Stimulated activated CD8-positive, alpha-beta memory T cell treated with anti-CD3 and anti-CD28 coated beads, Interleukin-12 subunit alpha, Interleukin-12 subunit beta, amount 100 ng/mL, for 24 hours (primary cell): ENCODE measurements around the gene SMTN.

Experiments used
- DNase-seq: peaks from one replicate; pipeline ENCODE4 v3.0.0-alpha.2; 2020; ENCODE audit errors: extremely low read depth

SMTN gene

DNA sequence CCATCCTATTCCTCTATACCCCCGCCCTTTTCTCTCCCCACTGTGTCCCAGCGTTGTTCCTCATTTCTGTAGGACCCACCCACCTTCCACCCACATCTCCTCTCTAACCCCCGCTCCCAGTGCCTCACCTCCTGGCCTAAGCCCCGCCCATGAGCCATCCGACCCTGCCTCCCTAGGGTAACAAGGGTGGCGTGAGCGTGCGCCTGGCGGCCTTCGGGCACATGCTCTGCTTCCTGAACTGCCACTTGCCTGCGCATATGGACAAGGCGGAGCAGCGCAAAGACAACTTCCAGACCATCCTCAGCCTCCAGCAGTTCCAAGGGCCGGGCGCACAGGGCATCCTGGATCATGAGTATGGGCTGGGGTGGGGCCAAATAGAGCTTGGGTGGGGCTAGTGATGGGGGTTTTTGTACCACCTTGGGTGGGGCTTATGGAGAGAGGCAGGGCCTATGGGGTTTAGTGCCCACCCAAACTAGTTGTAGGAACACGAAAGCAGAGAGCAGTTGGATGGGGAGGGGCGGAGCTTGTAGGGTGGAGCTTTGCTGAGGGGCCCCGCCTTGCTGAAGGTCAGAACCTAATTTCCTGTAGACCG, 46.2 kb downstream of the SMTN start:
- DNase-seq = no peak

- DNase-seq = no peak
Measured at GRCh38 chr22:31128156-31128555, 47.0 kb downstream of the SMTN start.

GRCh38 chr22:31130873-31131272, 49.8 kb downstream of the SMTN start:
- no peak for DNase-seq

GRCh38 chr22:31133911-31134310, 52.8 kb downstream of the SMTN start:
- DNase-seq = no peak

GRCh38 chr22:31134688-31135087, 53.6 kb downstream of the SMTN start:
- no peak for DNase-seq

GRCh38 chr22:31135706-31136105, 54.6 kb downstream of the SMTN start:
- no peak for DNase-seq

GRCh38 chr22:31136155-31136554, 55.0 kb downstream of the SMTN start:
- DNase-seq = no peak

DNA sequence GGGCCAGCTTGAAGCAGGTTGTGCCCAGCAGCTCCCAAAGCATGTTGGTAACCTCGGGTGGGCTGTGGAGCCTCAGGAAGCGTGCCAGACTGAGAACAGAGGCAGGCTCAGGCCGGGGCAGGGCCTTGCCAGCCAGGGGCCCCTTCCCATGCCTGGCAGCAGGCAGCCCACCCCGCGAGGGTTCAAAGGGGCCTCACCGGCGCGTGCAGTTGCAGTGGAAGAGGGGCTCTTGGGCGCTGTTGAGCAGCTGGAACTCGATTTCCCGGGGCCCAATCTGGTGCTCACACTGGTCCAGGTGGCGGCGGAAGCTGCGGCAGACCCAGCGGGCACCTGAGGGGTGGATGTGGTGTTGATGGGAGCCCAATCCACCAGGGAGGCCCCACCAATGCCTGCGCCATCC, 55.6 kb downstream of the SMTN start:
- no peak for DNase-seq

GRCh38 chr22:31137721-31138120, 56.6 kb downstream of the SMTN start:
- no peak for DNase-seq

- no peak for DNase-seq
Measured at GRCh38 chr22:31138126-31138525, 57.0 kb downstream of the SMTN start.

DNA sequence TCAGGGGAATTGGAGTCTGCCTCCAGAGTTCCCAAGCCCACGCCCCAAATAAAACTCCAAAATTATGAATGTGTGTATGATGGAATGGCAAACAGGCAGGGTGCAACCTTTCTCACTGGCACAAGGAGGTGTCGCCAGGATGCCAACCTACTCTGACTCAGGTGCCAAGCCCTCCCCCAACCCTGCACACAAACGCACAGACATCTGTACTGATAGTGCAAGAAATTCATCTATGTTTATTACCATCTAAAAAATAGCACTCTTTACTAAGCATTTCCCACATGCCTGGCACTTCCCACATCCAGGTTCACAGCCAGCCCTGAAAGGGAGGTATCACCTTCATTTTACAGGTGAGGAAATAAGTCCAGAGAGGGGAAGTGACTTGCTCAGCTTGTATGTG, 57.9 kb downstream of the SMTN start:
- no peak for DNase-seq

DNA sequence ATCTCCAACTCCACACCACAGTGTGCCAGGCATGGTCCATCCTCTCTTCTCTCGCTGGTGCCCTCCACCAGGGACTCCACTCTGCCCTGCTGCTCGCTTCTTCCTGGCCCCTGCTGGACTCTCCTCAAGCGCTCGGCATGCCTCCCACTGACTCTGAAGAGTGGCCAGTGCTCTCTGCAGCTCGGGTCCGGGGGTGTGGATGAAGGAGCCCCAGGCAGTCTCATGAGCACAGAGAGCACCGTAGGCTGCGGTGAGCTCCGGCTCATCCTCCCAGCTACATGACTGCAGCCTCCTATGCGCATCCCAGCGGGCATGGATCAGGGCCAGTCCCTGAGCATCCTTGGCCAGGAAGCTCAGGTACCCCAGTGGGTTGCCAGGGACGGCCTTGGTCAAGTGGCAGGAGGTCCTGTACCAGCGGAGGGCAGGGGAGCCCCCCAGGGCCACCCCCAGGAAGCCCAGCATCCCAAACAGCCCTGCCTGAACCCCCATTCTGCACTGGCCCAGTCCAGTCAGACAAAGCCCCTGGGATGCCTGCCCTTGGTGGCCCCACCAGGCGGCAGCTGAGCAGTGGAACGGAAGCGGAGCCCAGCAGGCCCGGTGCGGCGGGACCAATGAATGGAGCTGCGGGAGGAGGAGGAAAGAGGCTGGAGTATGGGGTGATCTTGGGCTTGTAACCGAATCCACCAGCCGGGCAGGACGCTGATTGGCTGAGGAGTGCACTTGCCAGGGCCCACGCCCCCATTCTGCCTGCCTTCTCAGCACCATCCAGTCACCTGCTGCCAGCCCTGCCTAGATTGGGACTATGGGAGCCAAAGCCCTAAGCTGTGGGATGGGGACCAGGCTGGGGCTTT, 59.0 kb downstream of the SMTN start, which contains the start of gene PLA2G3:
Gene PLA2G3, minus strand, starts transcription at position 643 of the 851 bp plus-strand sequence. Its CDS starts 154 bp downstream, at position 489.
- no peak for DNase-seq

DNA sequence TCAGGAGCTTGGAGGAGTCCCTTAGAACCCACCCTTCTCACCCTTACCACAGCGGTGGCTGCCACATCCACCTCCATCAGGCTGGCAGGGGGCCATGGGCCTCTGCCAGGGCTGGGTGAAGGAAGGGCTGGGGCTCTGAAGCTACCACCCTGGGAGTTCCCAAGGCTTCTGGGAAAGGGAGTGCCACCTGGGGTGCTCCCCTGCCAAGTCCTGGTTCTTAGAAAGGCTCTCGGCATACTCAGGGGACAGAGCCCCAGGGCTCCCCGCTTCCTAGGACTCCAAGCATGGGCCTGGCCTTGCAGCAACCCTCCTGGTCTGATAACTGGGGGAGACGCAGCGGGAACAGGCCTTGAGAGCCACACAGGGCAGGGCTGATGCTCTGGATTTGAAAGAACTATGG, 59.6 kb downstream of the SMTN start:
- DNase-seq = no peak

- no peak for DNase-seq
Measured at GRCh38 chr22:31141551-31141950, 60.4 kb downstream of the SMTN start.

DNA sequence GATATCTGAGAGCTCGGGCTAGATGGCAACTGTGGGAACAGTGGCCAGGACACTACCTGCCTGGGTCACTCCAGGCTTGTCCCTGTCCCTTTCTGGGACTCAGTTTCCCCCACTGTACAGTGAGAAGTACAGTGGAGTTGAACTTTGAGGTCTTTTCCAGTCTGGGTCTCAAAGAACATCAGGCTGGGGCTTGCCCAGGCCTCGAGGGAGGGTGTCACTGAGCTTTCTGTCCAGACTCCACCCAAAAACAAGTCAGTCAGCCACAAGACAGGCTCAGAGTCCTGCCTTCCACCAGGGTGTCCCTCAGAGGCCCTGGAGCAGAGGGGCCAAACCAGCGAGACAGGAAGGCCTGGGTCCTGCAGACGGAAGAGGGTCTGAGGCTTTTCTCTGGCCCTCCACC, 61.2 kb downstream of the SMTN start:
- DNase-seq = no peak

DNA sequence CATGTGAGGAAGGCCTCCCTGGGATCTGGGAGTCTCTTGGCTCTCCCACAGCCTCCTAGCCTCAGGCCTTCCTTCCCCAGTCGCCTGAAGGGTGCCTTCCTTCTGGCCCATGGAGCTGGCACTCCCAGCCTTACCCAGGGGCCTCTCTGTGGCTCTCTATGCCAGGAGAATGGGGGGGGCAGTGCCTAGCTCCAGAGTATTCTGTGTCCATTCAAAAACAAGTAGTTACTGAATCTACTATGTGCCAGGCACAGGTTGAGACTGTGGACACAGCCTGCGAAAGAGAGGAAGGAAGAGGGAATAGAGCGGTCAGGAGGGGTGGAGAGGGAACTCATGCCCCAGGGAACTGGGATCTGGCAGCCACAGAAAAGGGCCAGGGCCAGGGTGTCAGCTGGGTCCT, 61.9 kb downstream of the SMTN start:
- DNase-seq = no peak

GRCh38 chr22:31143537-31143936, 62.4 kb downstream of the SMTN start:
- no peak for DNase-seq

DNA sequence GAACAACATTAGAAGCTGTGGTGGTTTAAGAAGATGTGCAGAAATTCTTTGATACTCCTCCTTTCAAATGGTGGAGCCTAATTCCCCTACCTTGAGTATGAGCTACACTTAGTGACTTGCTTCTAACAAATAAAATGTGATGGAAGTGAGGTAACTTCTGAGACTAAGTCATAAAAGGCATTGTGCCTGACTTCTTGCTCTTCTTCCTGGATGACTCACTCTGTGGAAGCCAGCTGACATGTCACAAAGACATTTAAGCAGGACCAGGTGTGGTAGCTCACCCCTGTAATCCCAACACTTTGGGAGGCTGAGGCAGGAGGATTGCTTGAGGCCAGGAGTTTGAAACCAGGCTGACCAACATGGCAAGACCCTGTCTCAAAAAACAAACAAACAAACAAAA, 63.1 kb downstream of the SMTN start:
- no peak for DNase-seq

DNA sequence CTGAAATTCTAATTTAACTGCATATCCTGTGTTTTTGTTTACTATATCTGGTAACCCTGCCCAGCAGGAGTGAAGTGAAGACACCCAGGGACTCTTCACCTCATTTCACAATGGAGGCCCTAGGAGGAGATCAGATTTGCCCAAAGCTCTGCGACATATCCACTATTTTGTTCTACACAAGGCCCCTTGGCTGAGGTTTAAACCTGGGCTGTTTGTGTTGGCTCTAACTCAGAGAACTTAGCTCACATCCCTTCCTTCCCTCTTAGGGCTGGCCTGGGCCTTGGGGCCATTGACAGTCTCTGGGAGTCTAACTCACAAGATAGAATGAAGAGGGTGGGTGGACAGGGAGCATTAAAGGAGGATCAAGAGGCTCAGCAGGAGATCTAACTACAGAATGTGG, 67.4 kb downstream of the SMTN start:
- DNase-seq = no peak

- DNase-seq = no peak
Measured at GRCh38 chr22:31148953-31149627, 68.0 kb downstream of the SMTN start.

GRCh38 chr22:31150615-31151014, 69.5 kb downstream of the SMTN start:
- DNase-seq = no peak

- no peak for DNase-seq
Measured at GRCh38 chr22:31151872-31152271, 70.8 kb downstream of the SMTN start.

DNA sequence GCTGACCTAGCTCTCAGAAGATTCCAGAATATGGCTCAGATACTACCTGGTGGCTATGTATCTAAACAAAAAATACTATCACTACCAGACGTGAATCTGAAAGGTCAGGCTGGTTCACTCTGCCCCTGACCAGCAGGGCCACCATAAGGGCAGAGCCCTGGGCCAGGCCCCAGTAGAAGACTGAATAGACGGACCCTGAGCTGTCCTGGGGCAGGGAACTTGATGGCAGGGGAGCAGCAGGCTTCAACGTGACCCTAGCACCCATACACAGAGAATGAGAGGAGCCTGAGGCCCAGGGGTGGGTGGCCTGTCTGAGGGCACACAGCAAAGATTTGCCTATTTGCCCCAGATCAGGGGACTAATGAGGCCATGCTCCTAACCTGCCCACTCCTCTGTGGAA, 72.2 kb downstream of the SMTN start:
- no peak for DNase-seq
